ENCODE data around the gene NAGA. TPM values are rescaled to one million over a fixed set of nuclear protein-coding genes. Genes with fewer than 3 reads are reported as not detected.

The NAGA gene
- total RNA-seq, 1 donor, result 39.5 TPM

DNA sequence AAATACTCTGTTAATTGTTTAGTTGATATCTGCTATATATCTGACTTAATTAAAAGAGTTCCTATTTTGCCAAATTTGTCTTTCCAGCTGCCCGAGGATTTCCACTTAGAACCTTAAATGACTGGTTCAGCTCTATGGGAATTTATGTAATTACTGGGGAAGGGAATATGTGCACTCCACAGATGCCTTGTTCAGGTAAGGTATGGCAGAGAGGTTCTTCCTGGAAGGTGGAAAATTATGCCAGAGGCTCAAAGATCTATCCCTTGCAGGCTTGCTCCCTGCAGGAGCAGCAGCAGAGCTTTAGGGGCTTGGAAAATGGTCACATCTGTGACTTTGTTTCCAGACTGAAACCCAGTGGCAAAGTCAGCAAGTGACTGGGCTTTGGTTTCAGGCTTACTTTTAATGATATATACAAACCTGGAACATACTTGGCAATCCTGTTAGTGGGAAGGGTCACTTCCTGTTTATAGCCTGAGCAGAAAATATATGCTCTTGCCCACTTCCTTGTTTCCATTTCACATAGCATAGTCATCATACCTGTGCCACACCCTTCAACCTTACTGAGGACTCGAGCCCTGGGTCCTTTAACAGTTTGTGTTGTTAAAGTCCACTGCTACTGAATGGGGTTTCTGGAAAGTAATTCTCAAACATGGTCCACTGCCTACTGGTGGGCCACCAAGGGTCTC lies 48.3 kb downstream of the NAGA start:
- DNase-seq (ENCODE audit: low read depth), result no peak
- TF ChIP-seq, protein P1, sequence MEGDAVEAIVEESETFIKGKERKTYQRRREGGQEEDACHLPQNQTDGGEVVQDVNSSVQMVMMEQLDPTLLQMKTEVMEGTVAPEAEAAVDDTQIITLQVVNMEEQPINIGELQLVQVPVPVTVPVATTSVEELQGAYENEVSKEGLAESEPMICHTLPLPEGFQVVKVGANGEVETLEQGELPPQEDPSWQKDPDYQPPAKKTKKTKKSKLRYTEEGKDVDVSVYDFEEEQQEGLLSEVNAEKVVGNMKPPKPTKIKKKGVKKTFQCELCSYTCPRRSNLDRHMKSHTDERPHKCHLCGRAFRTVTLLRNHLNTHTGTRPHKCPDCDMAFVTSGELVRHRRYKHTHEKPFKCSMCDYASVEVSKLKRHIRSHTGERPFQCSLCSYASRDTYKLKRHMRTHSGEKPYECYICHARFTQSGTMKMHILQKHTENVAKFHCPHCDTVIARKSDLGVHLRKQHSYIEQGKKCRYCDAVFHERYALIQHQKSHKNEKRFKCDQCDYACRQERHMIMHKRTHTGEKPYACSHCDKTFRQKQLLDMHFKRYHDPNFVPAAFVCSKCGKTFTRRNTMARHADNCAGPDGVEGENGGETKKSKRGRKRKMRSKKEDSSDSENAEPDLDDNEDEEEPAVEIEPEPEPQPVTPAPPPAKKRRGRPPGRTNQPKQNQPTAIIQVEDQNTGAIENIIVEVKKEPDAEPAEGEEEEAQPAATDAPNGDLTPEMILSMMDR (IDR thresholded peaks at IDR 0.05; ENCODE audit: insufficient read depth, low read length), result no peak
- no peak overlapping the region for H3K4me3 ChIP-seq (ENCODE audit: low read depth, low read length)

DNA sequence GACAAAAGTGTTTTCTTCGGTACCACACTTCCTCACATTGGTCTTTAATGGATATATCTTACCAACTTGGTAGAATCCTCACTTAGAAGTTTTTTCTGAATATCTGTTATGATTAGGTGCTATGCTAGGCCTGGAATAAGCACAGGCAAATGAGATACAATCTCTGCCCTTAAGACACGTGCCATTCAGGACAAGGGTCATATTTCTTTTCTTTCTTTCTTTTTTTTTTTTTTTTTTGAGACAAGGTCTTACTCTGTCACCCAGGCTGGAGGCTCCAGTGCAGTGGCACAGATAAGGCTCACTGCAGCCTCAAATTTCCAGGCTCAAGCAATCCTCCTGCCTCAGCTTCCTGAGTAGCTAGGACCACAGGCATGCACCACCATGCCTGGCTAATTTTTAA lies 49.0 kb downstream of the NAGA start:
- H3K4me3 ChIP-seq (ENCODE audit: low read depth, low read length), result no peak overlapping the region
- TF ChIP-seq, protein P1 (IDR thresholded peaks at IDR 0.05; ENCODE audit: insufficient read depth, low read length), result no peak

DNA sequence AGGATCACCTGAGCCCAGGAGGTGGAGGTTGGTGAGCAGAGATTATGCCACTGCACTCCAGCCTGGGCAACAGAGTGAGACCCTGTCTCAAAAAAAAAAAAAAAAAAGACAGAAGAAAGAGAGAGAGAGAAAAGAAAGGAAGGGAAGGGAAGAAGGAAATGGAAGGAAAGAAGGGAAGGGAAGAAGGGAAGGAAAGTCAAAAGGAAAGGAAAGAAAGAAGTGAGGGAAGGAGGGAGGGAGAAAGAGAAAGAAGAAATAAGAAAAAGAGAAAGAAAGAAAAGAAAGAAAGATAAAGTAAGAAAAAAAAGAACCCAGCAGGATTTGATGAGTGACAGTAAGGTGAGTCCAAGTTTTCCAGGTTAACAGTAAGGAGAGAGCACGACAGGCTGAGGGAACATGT lies 52.4 kb downstream of the NAGA start:
- no peak for DNase-seq (ENCODE audit: low read depth)
- TF ChIP-seq, protein P1 (IDR thresholded peaks at IDR 0.05; ENCODE audit: insufficient read depth, low read length), result no peak
- no peak overlapping the region for H3K4me3 ChIP-seq (ENCODE audit: low read depth, low read length)

More for the DNA sequence above, 49.0 kb downstream of the NAGA start:
- DNase-seq (ENCODE audit: low read depth), result no peak

DNA sequence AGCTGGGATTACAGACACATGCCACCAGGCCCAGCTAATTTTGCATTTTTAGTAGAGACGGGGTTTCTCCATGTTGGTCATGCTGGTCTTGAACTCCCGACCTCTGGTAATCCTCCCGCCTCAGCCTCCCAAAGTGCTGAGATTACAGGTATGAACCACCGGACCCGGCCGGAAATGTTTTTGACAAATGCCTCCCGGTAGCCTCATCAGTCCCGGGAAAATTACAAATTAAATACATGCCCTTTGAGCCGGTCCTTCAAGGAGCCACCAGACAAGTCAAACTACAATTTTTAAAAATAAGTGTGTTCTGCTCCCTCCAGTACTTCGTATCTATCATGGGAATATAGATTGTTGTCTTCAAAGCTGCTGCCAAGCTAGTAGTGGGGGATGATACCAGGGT lies 54.5 kb downstream of the NAGA start:
- TF ChIP-seq, protein P1 (IDR thresholded peaks at IDR 0.05; ENCODE audit: insufficient read depth, low read length), result no peak
- DNase-seq (ENCODE audit: low read depth), result no peak
- H3K4me3 ChIP-seq (ENCODE audit: low read depth, low read length), result no peak overlapping the region

DNA sequence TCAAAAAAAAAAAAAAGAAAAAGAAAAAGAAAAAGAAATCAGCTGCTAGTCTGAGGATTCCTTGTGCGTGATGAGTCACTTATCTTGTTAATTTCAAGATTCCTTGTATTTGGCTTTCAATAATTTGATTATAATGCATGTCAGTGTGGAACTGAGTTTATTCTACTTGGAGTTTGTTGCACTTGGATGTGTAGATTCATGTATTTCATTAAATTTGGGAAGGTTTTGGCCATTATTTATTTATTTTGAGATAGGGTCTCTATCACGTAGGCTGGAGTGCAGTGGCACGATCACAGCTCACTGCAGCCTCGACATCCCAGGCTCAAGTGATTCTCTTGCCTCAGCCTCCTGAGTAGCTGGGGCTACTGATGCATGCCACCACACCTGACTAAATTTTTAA lies 57.2 kb downstream of the NAGA start:
- H3K4me3 ChIP-seq (ENCODE audit: low read depth, low read length), result no peak overlapping the region
- no peak for DNase-seq (ENCODE audit: low read depth)
- TF ChIP-seq, protein P1 (IDR thresholded peaks at IDR 0.05; ENCODE audit: insufficient read depth, low read length), result no peak

DNA sequence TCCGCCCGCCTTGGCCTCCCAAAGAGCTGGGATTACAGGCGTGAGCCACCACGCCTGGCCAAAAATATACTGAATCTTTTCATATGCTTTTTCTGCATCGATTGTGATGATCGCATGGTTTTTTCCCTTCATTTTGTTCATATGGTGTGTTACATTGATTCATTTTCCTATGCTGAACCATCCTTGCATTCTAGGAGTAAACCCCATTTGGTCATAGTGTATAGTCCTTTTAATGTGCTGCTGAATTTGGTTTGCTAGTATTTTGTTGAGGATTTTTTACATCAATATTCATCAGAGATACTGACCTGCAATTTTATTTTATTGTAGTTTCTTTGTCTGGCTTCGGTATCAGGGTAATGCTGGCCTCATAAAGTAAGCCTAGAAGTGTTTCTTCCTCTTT lies 59.8 kb downstream of the NAGA start:
- no peak overlapping the region for H3K4me3 ChIP-seq (ENCODE audit: low read depth, low read length)
- TF ChIP-seq, protein P1 (IDR thresholded peaks at IDR 0.05; ENCODE audit: insufficient read depth, low read length), result no peak
- no peak for DNase-seq (ENCODE audit: low read depth)

Small RNA genes lying within 50 kb of the gene (small RNA-seq; reads per million reads assigned to genes)
- gene SNORD13P1, result 0.25 reads per million

Other genes starting within 250 kb of the NAGA start
- 52.8 and 112 TPM in 2 replicates for gene SREBF2, start 237.7 kb downstream of the NAGA start, total RNA-seq (ENCODE audit: low replicate concordance)
- not detected in 2 replicates for gene SHISA8, start 155.7 kb downstream of the NAGA start, total RNA-seq (ENCODE audit: low replicate concordance)
- 0.08 and 0.18 TPM in 2 replicates for gene TNFRSF13C, start 144.0 kb downstream of the NAGA start, total RNA-seq (ENCODE audit: low replicate concordance)
- 1.1 and 16.9 TPM in 2 replicates for gene CENPM, start 123.7 kb downstream of the NAGA start, total RNA-seq (ENCODE audit: low replicate concordance)
- 0.65 TPM in 1 of 2 replicates, not detected in the other for gene SEPTIN3, start 101.4 kb downstream of the NAGA start, total RNA-seq (ENCODE audit: low replicate concordance)
- gene WBP2NL, start 72.0 kb downstream of the NAGA start, total RNA-seq (ENCODE audit: low replicate concordance), result 0.18 and 1.6 TPM in 2 replicates
- gene PHETA2, start 3.4 kb upstream of the NAGA start, total RNA-seq (ENCODE audit: low replicate concordance), result 18.1 and 29.8 TPM in 2 replicates
- 8.0 and 10.2 TPM in 2 replicates for gene SMDT1, start 8.9 kb upstream of the NAGA start, total RNA-seq (ENCODE audit: low replicate concordance)
- gene NDUFA6, start 20.0 kb upstream of the NAGA start, total RNA-seq (ENCODE audit: low replicate concordance), result 51.2 and 66.8 TPM in 2 replicates
- not detected in 2 replicates for gene CYP2D6, start 60.0 kb upstream of the NAGA start, total RNA-seq (ENCODE audit: low replicate concordance)
- gene TCF20, start 199.8 kb upstream of the NAGA start, total RNA-seq (ENCODE audit: low replicate concordance), result 15.1 and 27.4 TPM in 2 replicates